Activated CD4-positive, alpha-beta T cell treated with anti-CD3 and anti-CD28 coated beads for 36 hours (primary cell): ENCODE results near the gene TAF4. TPM values are rescaled to one million over a fixed set of nuclear protein-coding genes. Genes with fewer than 3 reads are reported as not detected.

ENCODE experiments used
- ATAC-seq: fragments of 200-7000 bp; cut with Tn5 transposase; one replicate; pipeline ENCODE4 v1.10.0; 2021; ENCODE audit warnings: mild to moderate bottlenecking, moderate library complexity
- CTCF ChIA-PET: fragments of 350-600 bp; sonication (Branson Sonifier 250); formaldehyde crosslinking; loops from one replicate; lab custom pipeline; 2021; ENCODE audit warnings: antibody characterized with exemption; lab: Charles Lee
- POLR2A ChIA-PET: fragments of 350-600 bp; sonication (Branson Sonifier 250); formaldehyde crosslinking; loops from one replicate; lab custom pipeline; 2021; ENCODE audit warnings: antibody characterized with exemption, inconsistent platforms; lab: Charles Lee
- DNase-seq: peaks from one replicate; pipeline ENCODE4 v3.0.0-alpha.2; 2020
- H3K27ac Mint-ChIP-seq: one replicate; pipeline ENCODE4 v1.8.0; 2021; ENCODE audit warnings: mixed read lengths
- H3K27me3 Mint-ChIP-seq: one replicate; pipeline ENCODE4 v1.8.0; 2021; ENCODE audit warnings: mixed read lengths
- H3K36me3 Mint-ChIP-seq: one replicate; pipeline ENCODE4 v1.8.0; 2021; ENCODE audit warnings: low read depth, mixed read lengths
- H3K4me1 Mint-ChIP-seq: one replicate; pipeline ENCODE4 v1.8.0; 2021; ENCODE audit warnings: mixed read lengths
- H3K4me3 Mint-ChIP-seq: one replicate; pipeline ENCODE4 v1.8.0; 2021; ENCODE audit warnings: mild to moderate bottlenecking, moderate library complexity, mixed read lengths
- H3K9me3 Mint-ChIP-seq: one replicate; pipeline ENCODE4 v1.8.0; 2021; ENCODE audit warnings: low read depth, mixed read lengths
- intact Hi-C, 2 experiments: fragments of 100-400 bp; cut with DNase I in 1 of 2; cut with micrococcal nuclease in 1 of 2; formaldehyde crosslinking; loops; one replicate each; pipeline versions ENCODE4 v1.14.2 to v1.15.1; 2022 to 2024; cut with DNase I, micrococcal nuclease
- total RNA-seq, 2 experiments: library from RNA; stranded (reverse); gene quantifications; one replicate each; pipeline ENCODE4 v1.2.3, GENCODE V29; 2021

Gene TAF4
- total RNA-seq, 2 experiments from 2014 or later, result 15.4 to 27.1 TPM

DNA sequence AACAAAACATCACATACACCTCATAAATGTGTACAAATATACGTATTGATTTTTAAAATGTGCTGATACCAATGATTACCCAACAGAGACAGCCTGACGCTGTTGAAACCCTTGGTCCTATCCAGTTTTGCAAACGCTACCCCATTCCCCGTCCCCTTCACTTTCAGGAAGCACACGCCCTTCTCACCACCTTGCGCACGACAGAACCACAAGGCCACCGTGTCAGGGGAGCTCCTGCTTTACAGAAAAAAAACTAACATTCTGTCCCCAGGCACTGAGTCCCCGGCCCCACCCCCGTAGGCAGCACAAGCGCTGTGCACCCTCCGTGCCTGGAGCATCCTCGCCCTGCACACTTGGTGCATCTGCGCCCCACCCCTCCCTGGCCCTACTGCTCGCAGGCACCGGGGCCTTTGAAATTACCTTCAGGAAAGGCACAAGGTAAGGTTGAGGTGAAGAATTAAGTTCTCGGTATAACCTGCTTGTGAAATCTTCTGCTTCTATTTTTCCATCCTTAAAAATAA is 58.5 kb downstream of the TAF4 start:
- intact Hi-C loops, result no loop called here
- H3K4me1 Mint-ChIP-seq, result peaks cover 3% of the 10 kb centered on the region
- ATAC-seq (no peak), DNase-seq (no peak)
- ChIA-PET POLR2A (no interaction called here), CTCF (no interaction called here)
- H3K27ac Mint-ChIP-seq, result no peak overlapping the region
- H3K4me3 Mint-ChIP-seq, result no peak overlapping the region
- H3K27me3 Mint-ChIP-seq, result no peaks in the 10 kb centered on the region
- no peaks in the 10 kb centered on the region for H3K9me3 Mint-ChIP-seq
- H3K36me3 Mint-ChIP-seq, result peaks cover 31% of the 10 kb centered on the region

DNA sequence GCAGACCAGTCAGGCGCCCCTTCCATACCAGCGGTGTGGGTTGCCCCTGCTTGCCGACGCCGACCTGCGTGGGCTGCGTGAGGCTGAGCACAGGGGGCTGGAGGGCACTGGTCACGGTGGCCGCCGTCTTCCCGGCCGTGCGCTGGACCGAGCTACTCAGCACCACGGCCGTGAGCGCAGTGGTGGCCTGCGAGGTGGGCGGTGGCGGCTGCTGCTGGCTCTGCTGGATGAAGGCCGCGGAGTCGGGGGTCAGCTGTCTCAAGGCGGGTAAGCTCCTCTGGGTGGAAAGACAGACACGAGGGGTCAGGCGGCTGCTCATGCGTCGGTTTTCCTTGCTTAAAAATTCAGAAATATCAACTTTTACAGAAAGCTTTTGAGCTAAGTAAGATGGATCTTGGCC is 59.2 kb downstream of the TAF4 start:
- CTCF ChIA-PET, result interaction anchor here (0.8 kb wide), 1 partner anchor 129 kb away, joined by 4 read pairs; no protein-coding TSS in a partner anchor
- Mint-ChIP-seq H3K9me3 (no peaks in the 10 kb centered on the region), H3K4me3 (no peak overlapping the region), H3K4me1 (peaks cover 3% of the 10 kb centered on the region), H3K36me3 (peaks cover 34% of the 10 kb centered on the region), H3K27me3 (no peaks in the 10 kb centered on the region), H3K27ac (no peak overlapping the region)
- POLR2A ChIA-PET, result no interaction called here
- intact Hi-C loops, result no loop called here
- DNase-seq, result no peak
- no peak for ATAC-seq

GRCh38 chr20:62004614-62005013 is 61.1 kb downstream of the TAF4 start:
- peaks cover 42% of the 10 kb centered on the region for H3K36me3 Mint-ChIP-seq
- H3K27me3 Mint-ChIP-seq, result no peaks in the 10 kb centered on the region
- ChIA-PET CTCF (no interaction called here), POLR2A (no interaction called here)
- H3K9me3 Mint-ChIP-seq, result no peaks in the 10 kb centered on the region
- H3K4me1 Mint-ChIP-seq, result no peaks in the 10 kb centered on the region
- H3K4me3 Mint-ChIP-seq, result no peak overlapping the region
- ATAC-seq (no peak), DNase-seq (no peak)
- intact Hi-C loops, result no loop called here
- H3K27ac Mint-ChIP-seq, result no peak overlapping the region

DNA sequence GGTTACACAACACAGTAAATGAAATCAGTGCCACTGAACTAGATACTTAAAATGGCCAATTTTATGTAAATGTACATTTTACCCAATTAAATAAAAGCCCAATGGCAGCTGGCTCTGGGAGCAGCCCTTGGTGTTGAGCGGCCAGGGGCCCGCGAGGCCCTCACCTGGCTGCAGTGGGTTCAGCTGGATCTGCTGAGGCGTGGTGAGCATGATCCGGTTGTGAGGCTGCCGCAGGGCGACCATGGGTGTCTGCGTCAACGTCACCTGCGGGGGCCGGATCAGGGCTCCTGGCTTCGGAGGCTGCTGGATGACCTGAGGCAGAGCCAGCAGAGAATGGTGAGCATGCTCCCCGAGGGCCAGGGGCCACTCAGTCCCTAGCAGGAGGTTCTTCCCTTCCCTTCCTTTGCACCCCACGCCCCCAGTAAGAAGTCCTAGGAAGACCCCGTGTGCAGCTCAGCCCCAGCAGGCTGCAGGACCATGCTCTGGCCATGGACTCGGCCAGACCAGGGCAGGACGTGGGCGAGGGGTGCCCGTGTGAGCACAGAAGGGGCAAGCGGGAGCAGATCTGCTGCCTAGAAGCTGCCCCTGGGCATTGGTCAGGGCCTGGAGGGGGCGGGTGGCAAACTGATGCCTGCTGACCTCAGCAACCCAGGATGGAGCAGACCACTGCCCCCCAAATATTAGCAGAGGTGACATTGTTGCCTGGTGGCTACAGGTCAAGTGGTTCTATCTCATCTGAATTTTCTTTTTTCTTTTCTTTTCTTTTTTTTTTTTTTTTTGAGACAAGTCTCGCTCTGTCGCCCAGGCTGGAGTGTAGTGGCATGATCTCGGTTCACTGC is 61.9 kb downstream of the TAF4 start:
- H3K27ac Mint-ChIP-seq, result no peak overlapping the region
- ATAC-seq, result no peak

GRCh38 chr20:62002882-62003480 is 62.7 kb downstream of the TAF4 start:
- no peaks in the 10 kb centered on the region for H3K4me1 Mint-ChIP-seq
- peaks cover 44% of the 10 kb centered on the region for H3K36me3 Mint-ChIP-seq
- H3K27ac Mint-ChIP-seq, result no peak overlapping the region
- DNase-seq, result no peak
- CTCF ChIA-PET, result no interaction called here
- POLR2A ChIA-PET, result no interaction called here
- H3K4me3 Mint-ChIP-seq, result no peak overlapping the region
- H3K9me3 Mint-ChIP-seq, result no peaks in the 10 kb centered on the region
- intact Hi-C loops, result no loop called here
- no peaks in the 10 kb centered on the region for H3K27me3 Mint-ChIP-seq
- no peak for ATAC-seq

More for the DNA sequence above, 61.9 kb downstream of the TAF4 start:
- Mint-ChIP-seq H3K4me1 (no peaks in the 10 kb centered on the region), H3K4me3 (no peak overlapping the region), H3K27me3 (no peaks in the 10 kb centered on the region), H3K9me3 (no peaks in the 10 kb centered on the region), H3K36me3 (peaks cover 40% of the 10 kb centered on the region)
- ChIA-PET CTCF (no interaction called here), POLR2A (no interaction called here)
- no peak for DNase-seq
- intact Hi-C loops, result no loop called here

- ATAC-seq (no peak), DNase-seq (no peak)
- Mint-ChIP-seq H3K9me3 (no peaks in the 10 kb centered on the region), H3K27ac (no peak overlapping the region), H3K4me3 (no peak overlapping the region), H3K4me1 (no peaks in the 10 kb centered on the region), H3K36me3 (peaks cover 52% of the 10 kb centered on the region), H3K27me3 (no peaks in the 10 kb centered on the region)
- POLR2A ChIA-PET, result no interaction called here
- intact Hi-C loops, result no loop called here
- CTCF ChIA-PET, result no interaction called here
Observed at GRCh38 chr20:62001178-62001715, 64.4 kb downstream of the TAF4 start.

DNA sequence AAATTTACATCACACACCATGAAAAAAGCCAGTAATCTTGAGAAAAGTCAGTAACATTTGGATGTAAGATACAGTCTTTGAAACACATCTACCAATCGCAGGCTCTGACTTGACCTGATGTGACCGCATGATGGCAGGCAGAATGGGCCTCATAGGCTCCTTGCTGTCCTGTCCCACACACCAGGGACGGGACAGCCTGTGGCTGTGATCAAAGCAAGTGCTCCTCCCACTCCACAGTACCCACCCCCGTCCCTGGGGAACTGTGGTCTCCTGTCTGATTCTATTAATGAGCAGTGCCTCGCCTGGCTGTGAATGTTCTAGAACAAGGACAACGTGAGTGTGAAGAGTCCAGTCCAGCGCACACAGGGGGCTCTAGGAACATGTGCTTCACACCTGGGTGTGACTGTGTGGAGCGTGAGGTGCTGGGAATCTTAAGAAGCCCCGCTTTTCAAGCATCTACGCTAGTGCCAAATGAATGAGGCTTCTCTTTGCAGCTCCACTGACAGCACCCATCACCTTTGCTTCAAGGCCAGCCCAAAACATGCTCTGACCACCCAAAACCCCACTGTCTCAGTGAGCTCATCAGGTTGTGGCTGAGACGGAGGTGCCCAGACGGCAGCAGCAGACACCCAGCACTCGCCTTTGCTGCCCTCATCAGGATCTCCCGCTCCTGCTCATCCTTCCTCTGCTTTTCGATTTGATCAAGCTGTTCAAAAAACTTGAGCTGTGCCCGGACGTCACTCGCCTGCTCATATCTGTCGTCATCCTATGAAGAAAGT is 67.1 kb downstream of the TAF4 start:
- POLR2A ChIA-PET, result no interaction called here
- Mint-ChIP-seq H3K4me1 (no peaks in the 10 kb centered on the region), H3K27ac (no peak overlapping the region), H3K9me3 (no peaks in the 10 kb centered on the region), H3K27me3 (no peaks in the 10 kb centered on the region), H3K36me3 (peaks cover 66% of the 10 kb centered on the region), H3K4me3 (no peak overlapping the region)
- intact Hi-C loops, result no loop called here
- ATAC-seq (no peak), DNase-seq (no peak)
- CTCF ChIA-PET, result interaction anchor here (0.6 kb wide), 1 partner anchor 256 kb away, joined by 3 read pairs; no protein-coding TSS in a partner anchor

DNA sequence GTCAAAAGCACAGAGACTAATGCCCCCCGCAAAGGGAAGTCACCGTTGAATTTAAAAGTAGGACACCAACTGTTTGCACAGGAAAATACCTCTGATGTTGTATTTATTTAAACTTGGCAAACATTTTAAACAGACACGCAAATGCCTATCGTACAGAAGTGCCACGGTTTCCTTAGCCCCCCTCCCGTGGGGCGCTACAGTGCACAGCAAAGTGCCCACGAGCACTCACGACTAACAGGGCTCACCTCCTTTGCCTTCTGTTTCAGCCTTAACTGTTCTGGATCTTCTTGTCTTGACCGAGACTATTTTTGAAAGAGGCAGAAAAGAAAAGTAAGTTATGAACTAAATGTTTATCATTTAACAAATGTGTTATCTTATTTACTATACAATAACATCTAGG is 67.8 kb downstream of the TAF4 start:
- Mint-ChIP-seq H3K27me3 (no peaks in the 10 kb centered on the region), H3K36me3 (peaks cover 70% of the 10 kb centered on the region), H3K4me1 (no peaks in the 10 kb centered on the region), H3K27ac (no peak overlapping the region), H3K4me3 (no peak overlapping the region), H3K9me3 (no peaks in the 10 kb centered on the region)
- intact Hi-C loops, result no loop called here
- POLR2A ChIA-PET, result no interaction called here
- ATAC-seq, result no peak
- DNase-seq, result no peak
- CTCF ChIA-PET, result no interaction called here

DNA sequence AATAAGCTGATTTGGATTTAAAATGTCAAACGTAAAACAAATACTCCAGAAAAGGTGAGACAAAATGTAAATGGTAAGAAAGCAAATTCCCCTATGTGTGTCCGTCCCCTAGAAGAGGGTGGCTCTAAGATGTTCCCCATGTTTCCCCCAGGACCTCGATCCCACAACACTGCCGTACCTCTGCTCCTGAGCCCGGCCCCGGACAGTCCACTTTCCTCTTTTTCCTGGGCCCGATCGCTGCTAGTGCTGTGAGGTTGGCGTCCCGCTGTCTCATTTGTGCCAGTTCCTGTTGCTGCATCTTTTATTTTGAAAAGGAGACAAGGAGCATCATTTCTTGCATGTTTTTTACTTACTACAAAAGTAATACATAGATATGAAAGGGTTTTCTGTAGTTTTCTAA is 68.3 kb downstream of the TAF4 start:
- ATAC-seq, result no peak
- Mint-ChIP-seq H3K27ac (no peak overlapping the region), H3K36me3 (peaks cover 72% of the 10 kb centered on the region), H3K4me3 (no peak overlapping the region), H3K27me3 (no peaks in the 10 kb centered on the region), H3K9me3 (peaks cover 3% of the 10 kb centered on the region), H3K4me1 (no peaks in the 10 kb centered on the region)
- intact Hi-C loops, result no loop called here
- POLR2A ChIA-PET, result no interaction called here
- no peak for DNase-seq
- CTCF ChIA-PET, result no interaction called here

- Mint-ChIP-seq H3K27ac (no peak overlapping the region), H3K36me3 (peaks cover 87% of the 10 kb centered on the region), H3K27me3 (no peaks in the 10 kb centered on the region), H3K4me1 (no peaks in the 10 kb centered on the region), H3K4me3 (no peak overlapping the region), H3K9me3 (peaks cover 13% of the 10 kb centered on the region)
- intact Hi-C loops, result no loop called here
- ChIA-PET CTCF (no interaction called here), POLR2A (no interaction called here)
- ATAC-seq, result no peak
- no peak for DNase-seq
Observed at GRCh38 chr20:61994546-61994945, 71.1 kb downstream of the TAF4 start.

DNA sequence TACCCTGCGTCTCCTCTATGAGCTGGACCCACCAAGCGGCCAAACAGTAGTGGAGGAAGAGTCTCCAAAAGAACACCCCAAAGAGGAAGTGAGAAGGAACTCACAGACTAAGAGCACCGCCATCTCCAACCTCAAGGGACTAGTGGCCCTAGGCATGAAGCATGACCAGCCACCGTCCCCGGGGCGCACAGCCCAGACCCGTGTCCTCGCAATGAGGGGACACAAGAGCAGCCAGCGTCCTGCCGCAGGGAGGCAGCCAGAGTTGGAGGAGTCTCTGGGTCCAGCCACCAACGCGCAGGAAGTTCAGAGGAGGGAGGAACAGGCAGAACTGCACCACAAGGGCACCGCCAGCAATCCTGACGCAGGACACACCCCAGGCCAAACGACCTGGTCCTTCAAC is 72.6 kb downstream of the TAF4 start:
- DNase-seq (no peak), ATAC-seq (no peak)
- H3K4me3 Mint-ChIP-seq, result no peak overlapping the region
- intact Hi-C loops, result no loop called here
- H3K27me3 Mint-ChIP-seq, result no peaks in the 10 kb centered on the region
- H3K36me3 Mint-ChIP-seq, result peaks cover 84% of the 10 kb centered on the region
- ChIA-PET CTCF (no interaction called here), POLR2A (no interaction called here)
- no peaks in the 10 kb centered on the region for H3K4me1 Mint-ChIP-seq
- H3K9me3 Mint-ChIP-seq, result peaks cover 13% of the 10 kb centered on the region
- H3K27ac Mint-ChIP-seq, result no peak overlapping the region
